SK-N-SH (cell line): ENCODE data around the gene KCNS1. TPM values are rescaled to one million over a fixed set of nuclear protein-coding genes. Genes with fewer than 3 reads are reported as not detected.

ENCODE experiments used
- CTCF ChIA-PET: fragments of 300-600, 350-600 bp; formaldehyde crosslinking; extraction: SDS; loops from one replicate; lab custom pipeline; 2021; lab: Yijun Ruan, JAX
- POLR2A ChIA-PET: fragments of 350-600 bp; sonication (Branson Sonifier 250); formaldehyde crosslinking; extraction: SDS; loops from one replicate; lab custom pipeline; 2020; ENCODE audit warnings: antibody characterized with exemption, inconsistent platforms; lab: Yijun Ruan, JAX
- DNase-seq: peaks from one replicate; pipeline ENCODE4 v3.0.0; 2012
- H2AFZ ChIP-seq: fragments of 200-600 bp; sonication (generic); 2 replicates; pipeline ENCODE4 v1.8.1; 2016; ENCODE audit warnings: antibody characterized with exemption, mild to moderate bottlenecking, low read depth
- H3F3A ChIP-seq: fragments of 200-600 bp; sonication (generic); replicated peaks from 2 replicates; pipeline ENCODE3; 2016; ENCODE audit warnings: antibody characterized with exemption, mild to moderate bottlenecking; ENCODE audit not compliant: insufficient read depth
- H3K27ac ChIP-seq, 2 experiments: fragments of 200-500 bp in 1 of 2; fragments of 200-600 bp in 1 of 2; sonication (Bioruptor generic) in 1 of 2; sonication (generic), shearing (Covaris generic) in 1 of 2; 2 replicates each; pipeline versions ENCODE4 v1.5.1 to v1.6.1; 2014 to 2016; ENCODE audit warnings: low read depth in 2 of 2, inconsistent platforms in 1 of 2, low read length in 1 of 2, mild to moderate bottlenecking in 1 of 2, mixed read lengths in 1 of 2
- H3K27me3 ChIP-seq: fragments of 200-600 bp; sonication (generic), shearing (Covaris generic); 2 replicates; pipeline ENCODE4 v1.6.1; 2016; ENCODE audit warnings: mixed run types; ENCODE audit not compliant: insufficient read depth
- H3K36me3 ChIP-seq, 2 experiments: fragments of 200-500 bp in 1 of 2; fragments of 200-600 bp in 1 of 2; sonication (Bioruptor generic) in 1 of 2; sonication (generic) in 1 of 2; replicated peaks in 1 of 2; 2 replicates each; pipeline versions ENCODE3 to v1.5.1; 2014 to 2016; ENCODE audit warnings: low read length in 1 of 2, mild to moderate bottlenecking in 1 of 2; ENCODE audit not compliant: insufficient read depth in 2 of 2, control insufficient read depth in 1 of 2
- H3K4me1 ChIP-seq, 2 experiments: fragments of 200-500 bp in 1 of 2; fragments of 200-600 bp in 1 of 2; sonication (Bioruptor generic) in 1 of 2; sonication (generic), shearing (Covaris generic) in 1 of 2; 2 replicates each; pipeline versions ENCODE4 v1.5.1 to v1.6.1; 2014 to 2016; ENCODE audit warnings: low read depth in 1 of 2, low read length in 1 of 2, mixed run types in 1 of 2; ENCODE audit not compliant: insufficient read depth in 2 of 2, control insufficient read depth in 1 of 2
- H3K4me2 ChIP-seq: fragments of 200-600 bp; sonication (generic), shearing (Covaris generic); 2 replicates; pipeline ENCODE4 v1.6.1; 2017; ENCODE audit warnings: mixed run types
- H3K4me3 ChIP-seq, 2 experiments: fragments of 200-500 bp in 1 of 2; fragments of 200-600 bp in 1 of 2; sonication (Bioruptor generic) in 1 of 2; sonication (generic), shearing (Covaris generic) in 1 of 2; 2 replicates each; pipeline versions ENCODE4 v1.5.1 to v1.8.1; 2014 to 2016; ENCODE audit warnings: low read depth in 2 of 2, inconsistent platforms in 1 of 2, low read length in 1 of 2, mild to moderate bottlenecking in 1 of 2, mixed read lengths in 1 of 2, moderate library complexity in 1 of 2
- H3K79me2 ChIP-seq: fragments of 200-600 bp; sonication (generic); 2 replicates; pipeline ENCODE4 v1.8.1; 2017; ENCODE audit warnings: mild to moderate bottlenecking; ENCODE audit not compliant: insufficient read depth
- H3K9ac ChIP-seq: fragments of 200-600 bp; sonication (generic); 2 replicates; pipeline ENCODE4 v1.6.1; 2017; ENCODE audit warnings: mixed run types
- H3K9me2 ChIP-seq: fragments of 200-600 bp; sonication (generic); 2 replicates; pipeline ENCODE4 v1.6.1; 2017; ENCODE audit warnings: mixed run types
- H3K9me3 ChIP-seq: fragments of 200-600 bp; sonication (generic); 2 replicates; pipeline ENCODE4 v1.6.1; 2017; ENCODE audit warnings: mixed run types, mild to moderate bottlenecking, moderate library complexity
- H4K20me1 ChIP-seq: fragments of 200-600 bp; sonication (generic); 2 replicates; pipeline ENCODE4 v1.6.1; 2017; ENCODE audit warnings: mild to moderate bottlenecking, mixed run types; ENCODE audit not compliant: insufficient read depth
- ELF1 ChIP-seq: IDR thresholded peaks from 2 replicates; pipeline ENCODE4 v1.4.0; 2012
- EP300 ChIP-seq, 2 experiments: IDR thresholded peaks; 2 replicates each; pipeline versions ENCODE4 v1.4.0 to v1.6.1; 2012; ENCODE audit warnings: borderline replicate concordance in 1 of 2, low read depth in 1 of 2, low read length in 1 of 2
- GABPA ChIP-seq: IDR thresholded peaks from 2 replicates; pipeline ENCODE4 v1.4.0; 2012; ENCODE audit warnings: low read depth, mild to moderate bottlenecking
- GATA2 ChIP-seq: sonication (generic); formaldehyde crosslinking; IDR thresholded peaks from 2 replicates; pipeline ENCODE4 v1.5.0; 2020; ENCODE audit warnings: mild to moderate bottlenecking, missing genetic modification reagents
- NFIC ChIP-seq: IDR thresholded peaks from 2 replicates; pipeline ENCODE4 v1.4.0; 2012; ENCODE audit warnings: borderline replicate concordance
- RCOR1 ChIP-seq: fragments of 150-350 bp; IDR thresholded peaks from 2 replicates; pipeline ENCODE4 v1.6.1; 2017; ENCODE audit warnings: antibody characterized with exemption, low read length
- RFX5 ChIP-seq: IDR thresholded peaks from 2 replicates; pipeline ENCODE4 v1.6.1; 2012; ENCODE audit warnings: mild to moderate bottlenecking, improper control_type of control experiment, low read length
- RXRA ChIP-seq: IDR thresholded peaks from 2 replicates; pipeline ENCODE4 v1.4.0; 2012; ENCODE audit warnings: low read depth, mild to moderate bottlenecking, borderline replicate concordance
- SMC3 ChIP-seq: IDR thresholded peaks from 2 replicates; pipeline ENCODE4 v1.6.1; 2012; ENCODE audit warnings: low read depth, low read length, improper control_type of control experiment
- TAF1 ChIP-seq: IDR thresholded peaks from 2 replicates; pipeline ENCODE4 v1.6.1; 2012; ENCODE audit warnings: low read depth, mild to moderate bottlenecking, low read length, moderate library complexity, borderline replicate concordance
- TCF12 ChIP-seq: IDR thresholded peaks from 2 replicates; pipeline ENCODE4 v1.4.0; 2012
- YY1 ChIP-seq: IDR thresholded peaks from 2 replicates; pipeline ENCODE4 v1.4.0; 2012; ENCODE audit warnings: low read depth, mild to moderate bottlenecking
- ZBTB33 ChIP-seq: IDR thresholded peaks from 2 replicates; pipeline ENCODE4 v1.4.0; 2012; ENCODE audit warnings: low read depth, borderline replicate concordance
- WGBS: methylation state at CpG from one replicate; pipeline ENCODE4 v1.1.6; 2017; ENCODE audit warnings: low lambda C conversion rate; 5-methylcytosine and 5-hydroxymethylcytosine counted together
- polyA plus RNA-seq, 3 experiments: library from polyadenylated mRNA; depleted of rRNA; stranded (reverse); fragments of >200 nt; gene quantifications; 2 replicates each; pipeline ENCODE4 v1.2.3, GENCODE V29; 2012

KCNS1 gene
- polyA plus RNA-seq, 1 of the 3 experiments (the other 2 are of a cell fraction), result 0.07 TPM

- Histone ChIP-seq H3K9me2 (no peaks in the 10 kb centered on the region), H3F3A (no peaks in the 10 kb centered on the region), H3K36me3 (no peaks in the 10 kb centered on the region), H3K4me2 (no peak within 1 kb of the TSS), H3K27ac (no peak within 1 kb of the TSS), H3K27me3 (peaks cover 13% of the 10 kb centered on the region; the same call in 1 of the 2 replicates), H4K20me1 (no peaks in the 10 kb centered on the region), H2AFZ (no peak within 1 kb of the TSS), H3K4me3 (no peak within 1 kb of the TSS), H3K9ac (no peak within 1 kb of the TSS), H3K4me1 (no peaks in the 10 kb centered on the region), H3K79me2 (no peaks in the 10 kb centered on the region), H3K9me3 (no peaks in the 10 kb centered on the region)
- TF ChIP-seq ZBTB33, result no peak
- TF ChIP-seq SMC3, result no peak
- no peak for TF ChIP-seq RCOR1
- TF ChIP-seq NFIC, result no peak
- no peak for TF ChIP-seq GATA2 (CRISPR knock-in tag)
- ChIA-PET CTCF (interaction anchor here (2.1 kb wide), 1 partner anchor 28 kb away, joined by 5 read pairs; no protein-coding TSS in a partner anchor), POLR2A (no interaction called here)
- no peak for DNase-seq
- 27% methylated on average over 6 of the region's 6 CpGs for WGBS
Observed at GRCh38 chr20:45124365-45124764, 23.4 kb upstream of the KCNS1 start, which contains the start of gene WFDC12. TSS of gene WFDC12 (minus strand) at chr20:45124465. CDS start at chr20:45124447, 18 bp downstream.

GRCh38 chr20:45121388-45121787 lies 20.5 kb upstream of the KCNS1 start:
- Histone ChIP-seq H3K79me2 (no peaks in the 10 kb centered on the region), H3K36me3 (no peaks in the 10 kb centered on the region), H3K27me3 (peaks cover 8% of the 10 kb centered on the region; the same call in 1 of the 2 replicates), H3K4me1 (no peaks in the 10 kb centered on the region), H3F3A (no peaks in the 10 kb centered on the region), H4K20me1 (no peaks in the 10 kb centered on the region), H3K9me3 (no peaks in the 10 kb centered on the region), H3K4me2 (no peak overlapping the region), H2AFZ (no peak overlapping the region), H3K4me3 (no peak overlapping the region), H3K27ac (no peak overlapping the region), H3K9me2 (no peaks in the 10 kb centered on the region), H3K9ac (no peak overlapping the region)
- ChIA-PET POLR2A (no interaction called here), CTCF (interaction anchor here (1.1 to 1.5 kb wide), 2 partner anchors 8 to 170 kb away, joined by 3 to 4 read pairs; no protein-coding TSS in a partner anchor)
- 23% methylated on average over 2 of the region's 2 CpGs for WGBS
- DNase-seq, result no peak
- TF ChIP-seq GABPA (no peak), GATA2 (CRISPR knock-in tag) (no peak), TCF12 (no peak), RFX5 (no peak), EP300 (IDR thresholded peaks at IDR 0.05; ENCODE audit: borderline replicate concordance in 1 of 2, low read depth in 1 of 2, low read length in 1 of 2) (no peak), ELF1 (no peak), TAF1 (no peak), RXRA (no peak), YY1 (no peak)
